HG02623 (cell line): ENCODE data around the gene OR2S2.

Experiments
- ATAC-seq: cut with Tn5 transposase; IDR thresholded peaks from one replicate; pipeline ENCODE4 v1.9.1; 2021; ENCODE audit warnings: moderate library complexity; ENCODE audit not compliant: unreplicated experiment

Gene OR2S2

DNA sequence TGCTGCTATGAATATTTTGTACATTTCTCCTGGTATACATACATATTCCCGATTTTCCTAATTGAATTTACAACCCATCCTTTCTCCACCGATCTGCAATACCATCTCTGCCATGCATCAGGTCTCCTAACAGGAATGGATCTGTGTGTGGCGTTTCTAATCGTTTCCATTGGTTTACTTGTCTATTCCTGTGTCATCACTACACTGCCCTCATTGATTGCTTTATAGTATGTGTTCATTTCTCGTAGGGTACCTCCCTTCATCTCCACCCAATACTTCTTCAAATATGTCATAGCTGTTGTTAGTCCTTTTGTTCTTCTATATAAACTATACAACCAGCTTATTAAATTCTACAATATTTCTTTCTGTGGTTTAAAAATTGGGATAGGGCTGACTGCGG lies 7.1 kb upstream of the OR2S2 start:
- no peak for ATAC-seq

GRCh38 chr9:35962126-35962906 lies 4.4 kb upstream of the OR2S2 start:
- no peak for ATAC-seq

DNA sequence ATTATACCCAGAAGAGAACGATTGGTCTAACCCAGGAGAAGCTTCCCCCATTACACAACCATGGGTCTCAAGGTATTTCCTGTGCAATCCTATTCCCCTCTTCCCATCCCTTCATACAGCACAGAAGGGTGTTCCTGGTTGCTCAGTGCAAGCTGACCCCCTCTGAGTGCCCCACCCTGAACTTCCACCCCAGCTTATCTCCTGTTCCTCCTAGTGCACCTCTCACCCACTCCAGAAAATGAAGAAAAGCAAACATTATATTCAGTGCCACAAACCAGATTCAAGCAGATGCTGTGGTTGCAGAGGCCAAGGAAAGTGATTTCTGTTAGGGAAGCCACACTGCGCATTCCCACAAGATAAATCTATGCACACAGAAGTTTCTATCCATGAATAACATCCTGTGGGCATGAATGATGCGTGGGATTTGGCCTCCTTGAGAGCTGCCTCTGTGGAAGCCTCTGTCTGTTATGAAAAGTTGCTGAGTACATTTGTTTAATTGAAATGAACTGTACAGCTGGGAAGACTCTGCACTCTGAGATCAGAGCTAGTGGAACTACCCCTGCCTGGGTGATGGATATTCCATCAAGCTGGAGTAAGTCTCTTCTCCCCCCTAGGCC lies 2.2 kb upstream of the OR2S2 start:
- ATAC-seq, result no peak

- no peak for ATAC-seq
Observed at GRCh38 chr9:35956651-35957050, 1.3 kb downstream of the OR2S2 start.

GRCh38 chr9:35954942-35955546 lies 2.9 kb downstream of the OR2S2 start:
- ATAC-seq, result no peak

DNA sequence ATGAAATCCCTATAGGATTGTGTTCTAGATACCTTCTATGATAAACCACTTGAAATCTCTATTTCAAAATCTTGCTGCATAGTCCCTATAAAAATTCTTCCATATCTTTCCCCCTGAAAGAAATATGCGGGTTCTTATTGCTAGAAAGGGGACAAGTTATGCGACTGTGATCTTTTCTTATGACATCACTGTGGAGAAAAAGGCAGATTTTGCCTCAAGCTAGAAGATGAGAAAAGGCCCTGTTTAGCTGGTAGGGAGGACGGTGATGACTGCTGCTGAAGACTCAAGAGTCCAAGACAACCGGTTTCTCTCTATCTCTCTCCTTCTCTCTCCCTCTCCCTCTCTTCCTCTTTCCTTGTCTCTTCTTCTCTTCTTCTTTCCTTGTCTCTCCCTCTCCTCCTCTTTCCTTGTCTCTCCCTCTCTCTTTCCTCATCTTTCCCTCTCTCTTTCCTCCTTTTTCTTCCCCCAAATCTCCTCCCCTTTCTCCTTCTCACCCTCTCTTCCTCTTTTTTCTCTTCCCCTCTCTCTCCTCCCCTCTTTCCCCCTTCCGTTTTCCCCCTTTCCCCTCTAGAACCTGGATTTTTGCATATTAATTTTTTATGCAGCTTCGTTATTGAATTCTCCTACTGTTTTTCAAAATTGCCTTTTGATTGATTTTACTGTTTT lies 5.3 kb downstream of the OR2S2 start:
- ATAC-seq, result no peak

DNA sequence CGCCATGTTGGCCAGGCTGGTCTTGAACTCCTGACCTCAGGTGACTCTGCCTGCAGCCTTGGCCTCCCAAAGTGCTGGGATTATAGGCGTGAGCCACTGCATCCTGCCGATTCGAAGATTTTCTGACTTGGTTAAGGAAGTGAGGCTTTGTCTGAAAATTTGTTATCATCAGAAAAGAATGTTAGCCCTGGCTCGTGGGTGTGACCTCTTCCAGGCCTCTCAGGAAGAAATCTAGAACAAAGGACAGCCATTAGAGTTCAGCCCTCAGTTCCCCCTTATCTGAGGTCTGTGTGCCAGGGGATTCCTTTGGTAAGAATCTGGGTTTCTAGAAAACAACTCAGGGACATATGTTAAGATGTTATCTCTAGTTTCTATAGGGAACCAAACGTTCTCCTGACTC lies 6.2 kb downstream of the OR2S2 start:
- no peak for ATAC-seq

DNA sequence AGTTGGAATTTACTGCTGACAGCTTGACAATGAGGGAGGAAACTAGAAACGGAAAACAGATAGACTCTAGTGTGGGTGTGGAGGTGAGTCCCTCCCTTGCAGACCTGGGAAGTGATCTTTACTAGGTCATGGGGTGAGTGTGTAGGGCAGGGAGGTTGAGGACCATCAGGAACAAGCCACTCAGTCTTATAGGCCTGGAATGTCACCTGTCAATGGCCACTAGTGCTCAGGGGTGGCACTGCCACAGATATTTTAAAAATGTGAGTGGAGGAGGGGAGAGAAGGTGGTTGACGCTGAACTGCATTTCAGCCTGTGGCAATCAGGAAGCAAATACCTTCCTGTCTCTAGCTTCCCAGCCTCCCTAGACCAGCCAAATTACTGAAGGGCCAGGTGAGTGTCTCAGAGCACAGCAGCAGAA lies 9.0 kb downstream of the OR2S2 start:
- no peak for ATAC-seq

DNA sequence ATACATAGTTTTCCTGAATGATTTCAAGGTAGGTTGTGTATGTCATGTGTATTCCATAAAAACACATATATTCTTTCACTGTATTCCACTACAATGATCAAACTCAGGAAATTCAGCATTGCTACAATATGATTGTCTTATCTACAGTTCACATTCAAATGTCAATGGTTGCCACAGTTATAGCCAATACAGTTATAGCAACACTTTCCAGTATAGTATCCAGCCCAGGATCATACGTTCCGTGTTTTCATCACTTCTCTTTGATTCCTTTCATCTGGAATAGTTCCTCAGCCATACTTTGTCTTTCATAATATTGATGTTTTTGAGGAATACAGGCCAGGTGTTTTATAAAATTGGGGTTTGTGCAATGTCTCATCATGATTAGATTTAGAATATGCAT lies 9.5 kb downstream of the OR2S2 start:
- no peak for ATAC-seq

DNA sequence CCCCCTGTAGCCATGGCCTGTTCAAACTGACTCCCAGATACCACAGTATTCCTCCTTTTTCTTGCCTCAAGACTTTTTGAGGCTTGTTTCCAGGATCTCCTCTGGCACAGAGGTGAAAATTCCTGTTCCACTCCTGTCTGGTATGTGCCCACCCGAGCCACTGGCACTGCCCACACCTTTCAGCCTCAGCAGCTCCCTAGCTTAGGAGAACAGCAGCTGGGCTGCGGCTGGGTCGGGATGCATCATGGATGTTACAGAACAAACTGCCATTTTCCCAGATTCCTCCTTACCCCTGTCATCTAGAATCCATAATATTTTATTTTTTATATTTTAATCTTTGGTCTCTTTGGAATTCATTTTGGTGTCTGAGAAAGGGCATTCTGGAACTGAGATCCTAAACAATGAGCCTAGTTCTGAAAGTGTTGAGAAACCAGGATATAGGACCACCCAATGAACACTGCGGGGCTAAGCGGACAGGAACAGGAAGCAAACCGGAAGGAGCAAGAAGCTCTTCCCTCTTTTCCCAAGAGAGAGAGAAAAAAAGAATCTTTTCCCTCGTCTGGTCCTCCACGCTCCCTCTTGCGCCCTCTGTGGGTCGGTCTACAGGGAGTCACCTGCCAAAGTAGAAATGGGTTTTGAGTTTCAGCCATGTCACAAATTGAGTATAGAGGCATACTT lies 12.5 kb downstream of the OR2S2 start:
- no peak for ATAC-seq

- ATAC-seq, result no peak
Observed at GRCh38 chr9:35944841-35945240, 13.1 kb downstream of the OR2S2 start.

- ATAC-seq, result no peak
Observed at GRCh38 chr9:35944173-35944572, 13.8 kb downstream of the OR2S2 start.

DNA sequence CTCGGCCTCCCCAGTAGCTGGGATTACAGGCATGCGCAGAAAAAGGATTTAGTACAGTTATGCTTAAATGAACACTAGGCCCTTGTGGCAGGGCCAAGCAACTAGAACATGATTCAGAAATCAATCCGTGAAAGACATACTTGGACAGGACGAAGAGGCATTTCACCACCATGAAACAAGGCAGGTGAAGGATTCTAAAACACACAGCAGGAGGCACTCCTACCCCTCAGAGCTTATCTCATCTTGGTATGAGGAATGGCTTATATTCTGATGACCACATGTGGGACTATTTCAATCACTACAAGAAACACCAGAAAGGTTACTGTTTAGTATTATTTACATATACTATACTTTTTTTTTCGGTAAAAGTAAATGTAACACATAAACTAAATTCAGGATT lies 15.7 kb downstream of the OR2S2 start:
- ATAC-seq, result no peak

GRCh38 chr9:35940458-35941407 lies 17.2 kb downstream of the OR2S2 start:
- no peak for ATAC-seq

GRCh38 chr9:35939679-35940250 lies 18.2 kb downstream of the OR2S2 start:
- no peak for ATAC-seq

- no peak for ATAC-seq
Observed at GRCh38 chr9:35938474-35939356, 19.2 kb downstream of the OR2S2 start.

- no peak for ATAC-seq
Observed at GRCh38 chr9:35937227-35937626, 20.7 kb downstream of the OR2S2 start.

GRCh38 chr9:35935755-35936509 lies 22.0 kb downstream of the OR2S2 start:
- no peak for ATAC-seq
